Activated CD8-positive, alpha-beta T cell treated with anti-CD3 and anti-CD28 coated beads for 36 hours (primary cell): Measurements from ENCODE around the gene H2AZ2. TPM values are rescaled to one million over a fixed set of nuclear protein-coding genes. Genes with fewer than 3 reads are reported as not detected.
"Not testable (repeated sequence)": the region's sequence is repeated elsewhere in the genome, so short reads cannot be mapped to it uniquely, and the experiment has no call there.

Experiments used
- ATAC-seq: fragments of 200-7000 bp; cut with Tn5 transposase; one replicate; pipeline ENCODE4 v1.10.0; 2021; ENCODE audit warnings: mild to moderate bottlenecking, moderate library complexity
- CTCF ChIA-PET: fragments of 350-600 bp; sonication (Branson Sonifier 250); formaldehyde crosslinking; loops from one replicate; lab custom pipeline; 2021; ENCODE audit warnings: antibody characterized with exemption; lab: Charles Lee
- POLR2A ChIA-PET: fragments of 350-600 bp; sonication (Branson Sonifier 250); formaldehyde crosslinking; loops from one replicate; lab custom pipeline; 2021; ENCODE audit warnings: antibody characterized with exemption; lab: Charles Lee
- DNase-seq: peaks from one replicate; pipeline ENCODE4 v3.0.0-alpha.2; 2020
- H3K27ac Mint-ChIP-seq: one replicate; pipeline ENCODE4 v1.8.0; 2021; ENCODE audit warnings: mild to moderate bottlenecking, mixed read lengths
- H3K27me3 Mint-ChIP-seq: one replicate; pipeline ENCODE4 v1.8.0; 2021; ENCODE audit warnings: mixed read lengths
- H3K36me3 Mint-ChIP-seq: one replicate; pipeline ENCODE4 v1.8.0; 2021; ENCODE audit warnings: low read depth, mixed read lengths
- H3K4me1 Mint-ChIP-seq: one replicate; pipeline ENCODE4 v1.8.0; 2021; ENCODE audit warnings: low read depth, mixed read lengths
- H3K4me3 Mint-ChIP-seq: one replicate; pipeline ENCODE4 v1.8.0; 2021; ENCODE audit warnings: mild to moderate bottlenecking, moderate library complexity, mixed read lengths
- H3K9me3 Mint-ChIP-seq: one replicate; pipeline ENCODE4 v1.8.0; 2021; ENCODE audit warnings: mixed read lengths
- intact Hi-C: fragments of 100-400 bp; cut with micrococcal nuclease; formaldehyde crosslinking; loops from one replicate; pipeline ENCODE4 v1.10.0; 2022
- total RNA-seq, 2 experiments: library from RNA; stranded (reverse); gene quantifications; one replicate each; pipeline ENCODE4 v1.2.3, GENCODE V29; 2021
- TF ChIP-seq, protein P1 (sequence below): fragments of 200-600 bp; IDR thresholded peaks from one replicate; pipeline ENCODE4 v1.8.0; 2022; ENCODE audit warnings: antibody characterized with exemption, mild to moderate bottlenecking

The H2AZ2 gene
- total RNA-seq, 2 experiments from 2014 or later = 242 to 271 TPM

DNA sequence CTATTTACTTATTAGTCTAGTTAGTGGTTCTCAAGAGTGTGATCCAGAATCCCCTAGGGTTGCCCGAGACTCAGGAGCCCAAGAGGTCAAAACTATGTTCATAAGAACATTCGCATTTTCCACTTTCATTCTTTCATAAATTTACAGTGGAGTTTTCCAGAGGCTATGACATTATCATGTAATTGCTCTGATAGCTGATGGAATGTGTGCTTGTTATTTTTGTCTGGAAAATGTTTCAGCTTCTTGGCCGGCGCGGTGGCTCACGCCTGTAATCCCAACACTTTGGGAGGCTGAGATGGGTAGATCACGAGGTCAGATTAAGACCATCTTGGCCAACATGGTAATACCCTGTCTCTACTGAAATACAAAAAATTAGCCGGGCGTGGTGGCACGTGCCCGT, 27.4 kb upstream of the H2AZ2 start:
- DNase-seq = no peak
- H3K4me3 Mint-ChIP-seq = no peak overlapping the region
- peaks cover 10% of the 10 kb centered on the region for H3K4me1 Mint-ChIP-seq
- peaks cover 10% of the 10 kb centered on the region for H3K9me3 Mint-ChIP-seq
- no peaks in the 10 kb centered on the region for H3K27me3 Mint-ChIP-seq
- ChIA-PET POLR2A (interaction anchor here (3.1 kb wide), 1 partner anchor 10 kb away, joined by 24 read pairs; the partner anchor contains the start of gene PURB), CTCF (interaction anchor here (1.9 to 7.7 kb wide), 2 partner anchors 9 to 17 kb away, joined by 6 to 46 read pairs; no protein-coding TSS in a partner anchor)
- H3K36me3 Mint-ChIP-seq = peaks cover 17% of the 10 kb centered on the region
- H3K27ac Mint-ChIP-seq = no peak overlapping the region
- intact Hi-C loops = no loop called here
- TF ChIP-seq, protein P1, sequence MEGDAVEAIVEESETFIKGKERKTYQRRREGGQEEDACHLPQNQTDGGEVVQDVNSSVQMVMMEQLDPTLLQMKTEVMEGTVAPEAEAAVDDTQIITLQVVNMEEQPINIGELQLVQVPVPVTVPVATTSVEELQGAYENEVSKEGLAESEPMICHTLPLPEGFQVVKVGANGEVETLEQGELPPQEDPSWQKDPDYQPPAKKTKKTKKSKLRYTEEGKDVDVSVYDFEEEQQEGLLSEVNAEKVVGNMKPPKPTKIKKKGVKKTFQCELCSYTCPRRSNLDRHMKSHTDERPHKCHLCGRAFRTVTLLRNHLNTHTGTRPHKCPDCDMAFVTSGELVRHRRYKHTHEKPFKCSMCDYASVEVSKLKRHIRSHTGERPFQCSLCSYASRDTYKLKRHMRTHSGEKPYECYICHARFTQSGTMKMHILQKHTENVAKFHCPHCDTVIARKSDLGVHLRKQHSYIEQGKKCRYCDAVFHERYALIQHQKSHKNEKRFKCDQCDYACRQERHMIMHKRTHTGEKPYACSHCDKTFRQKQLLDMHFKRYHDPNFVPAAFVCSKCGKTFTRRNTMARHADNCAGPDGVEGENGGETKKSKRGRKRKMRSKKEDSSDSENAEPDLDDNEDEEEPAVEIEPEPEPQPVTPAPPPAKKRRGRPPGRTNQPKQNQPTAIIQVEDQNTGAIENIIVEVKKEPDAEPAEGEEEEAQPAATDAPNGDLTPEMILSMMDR = no peak
- ATAC-seq = no peak

- POLR2A ChIA-PET = interaction anchor here (1.0 to 3.1 kb wide), 2 partner anchors 12 to 20 kb away, joined by 4 to 24 read pairs; partner anchors contain the start of gene PURB
- H3K4me1 Mint-ChIP-seq = peaks cover 2% of the 10 kb centered on the region
- intact Hi-C loops = no loop called here
- no peak overlapping the region for H3K27ac Mint-ChIP-seq
- CTCF ChIA-PET = interaction anchor here (0.7 to 7.7 kb wide), 4 partner anchors 15 to 147 kb away, joined by 3 to 46 read pairs (median 4); no protein-coding TSS in a partner anchor
- ATAC-seq (no peak), DNase-seq (no peak)
- peaks cover 5% of the 10 kb centered on the region for H3K9me3 Mint-ChIP-seq
- H3K4me3 Mint-ChIP-seq = no peak overlapping the region
- TF ChIP-seq, protein P1 = no peak
- H3K27me3 Mint-ChIP-seq = no peaks in the 10 kb centered on the region
- H3K36me3 Mint-ChIP-seq = peaks cover 5% of the 10 kb centered on the region
Observed at GRCh38 chr7:44872787-44873186, 24.9 kb upstream of the H2AZ2 start.

- H3K9me3 Mint-ChIP-seq, DNase-seq, POLR2A ChIA-PET, H3K4me1 Mint-ChIP-seq, ATAC-seq, H3K27ac Mint-ChIP-seq, H3K4me3 Mint-ChIP-seq, H3K27me3 Mint-ChIP-seq, intact Hi-C loops, H3K36me3 Mint-ChIP-seq: not testable (repeated sequence)
- CTCF ChIA-PET = interaction anchor here (7.7 kb wide), 1 partner anchor 14 kb away, joined by 46 read pairs; no protein-coding TSS in a partner anchor
Observed at GRCh38 chr7:44871918-44872317, 24.0 kb upstream of the H2AZ2 start.

DNA sequence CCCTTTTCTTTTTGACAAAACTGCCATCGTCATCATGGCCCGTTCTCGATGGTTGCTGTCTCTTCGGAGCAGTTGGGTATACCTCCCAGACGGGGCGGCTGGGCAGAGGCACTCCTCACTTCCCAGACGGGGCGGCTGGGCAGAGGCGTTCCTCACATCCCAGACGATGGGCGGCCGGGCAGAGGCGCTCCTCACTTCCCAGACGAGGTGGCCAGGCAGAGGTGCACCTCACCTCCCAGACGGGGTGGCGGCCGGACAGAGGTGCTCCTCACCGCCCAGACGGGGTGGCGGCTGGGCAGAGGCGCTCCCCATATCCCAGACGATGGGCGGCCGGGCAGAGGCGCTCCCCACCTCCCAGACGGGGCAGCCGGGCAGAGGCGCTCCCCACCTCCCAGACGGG, 22.9 kb upstream of the H2AZ2 start:
- H3K36me3 Mint-ChIP-seq, DNase-seq, CTCF ChIA-PET, H3K4me3 Mint-ChIP-seq, H3K9me3 Mint-ChIP-seq, H3K4me1 Mint-ChIP-seq, POLR2A ChIA-PET, ATAC-seq, H3K27me3 Mint-ChIP-seq, intact Hi-C loops, H3K27ac Mint-ChIP-seq: not testable (repeated sequence)

DNA sequence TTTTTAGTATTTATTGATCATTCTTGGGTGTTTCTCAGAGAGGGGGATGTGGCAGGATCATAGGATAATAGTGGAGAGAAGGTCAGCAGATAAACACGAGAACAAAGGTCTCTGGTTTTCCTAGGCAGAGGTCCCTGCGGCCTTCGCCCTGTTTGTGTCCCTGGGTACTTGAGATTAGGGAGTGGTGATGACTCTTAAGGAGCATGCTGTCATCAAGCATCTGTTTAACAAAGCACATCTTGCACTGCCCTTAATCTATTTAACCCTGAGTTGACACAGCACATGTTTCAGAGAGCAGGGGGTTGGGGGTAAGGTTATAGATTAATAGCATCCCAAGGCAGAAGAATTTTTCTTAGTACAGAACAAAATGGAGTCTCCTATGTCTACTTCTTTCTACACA, 22.4 kb upstream of the H2AZ2 start:
- H3K4me1 Mint-ChIP-seq, H3K36me3 Mint-ChIP-seq, H3K27ac Mint-ChIP-seq, DNase-seq, H3K9me3 Mint-ChIP-seq, CTCF ChIA-PET, ATAC-seq, POLR2A ChIA-PET, H3K27me3 Mint-ChIP-seq, H3K4me3 Mint-ChIP-seq, intact Hi-C loops: not testable (repeated sequence)

DNA sequence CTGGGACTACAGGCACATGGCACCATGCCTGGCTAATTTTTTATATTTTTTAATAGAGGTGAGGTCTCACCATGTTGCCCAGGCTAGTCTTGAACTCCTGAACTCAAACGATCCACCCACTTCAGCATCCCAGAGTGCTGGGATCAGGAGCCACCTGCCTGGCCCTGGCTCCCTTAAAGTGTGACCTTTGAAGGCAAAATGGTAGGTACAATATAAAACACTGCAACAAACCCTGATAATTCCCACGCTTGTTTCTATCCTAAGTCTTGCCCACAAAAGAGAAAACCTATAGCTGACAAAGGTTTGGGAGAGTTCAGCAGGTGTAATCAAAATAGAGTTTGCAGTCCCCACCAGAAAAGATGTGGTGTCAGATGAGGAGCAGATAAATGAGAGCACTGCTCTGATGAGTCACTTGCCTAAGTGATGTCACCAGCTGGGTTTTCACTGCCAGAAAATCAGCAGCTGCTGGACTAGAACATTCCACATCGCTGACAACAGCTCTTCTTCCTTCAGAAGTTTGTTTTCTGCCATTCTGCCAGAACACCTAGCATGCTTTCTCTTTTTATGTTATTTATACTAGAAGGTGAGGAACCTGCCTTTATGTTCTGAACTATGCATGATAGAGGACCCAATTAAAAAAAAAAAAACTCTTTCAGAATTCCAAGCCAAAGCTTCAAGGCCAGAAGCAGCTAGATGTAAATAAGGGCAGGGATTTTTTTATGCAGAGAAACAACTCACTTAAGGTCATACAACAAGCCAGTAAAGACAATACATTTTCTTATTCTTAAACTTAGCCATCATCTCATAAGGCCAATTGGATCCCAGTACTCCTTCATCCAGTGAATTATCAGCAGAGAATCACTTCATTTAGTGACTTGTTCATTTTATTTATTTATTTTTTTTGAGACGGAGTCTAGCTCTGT, 19.4 kb upstream of the H2AZ2 start:
- peaks cover 3% of the 10 kb centered on the region for H3K9me3 Mint-ChIP-seq
- CTCF ChIA-PET = interaction anchor here (0.8 to 1.8 kb wide), 3 partner anchors 10 to 55 kb away, joined by 3 to 11 read pairs (median 4); no protein-coding TSS in a partner anchor
- ATAC-seq = peak; percentile 86

DNA sequence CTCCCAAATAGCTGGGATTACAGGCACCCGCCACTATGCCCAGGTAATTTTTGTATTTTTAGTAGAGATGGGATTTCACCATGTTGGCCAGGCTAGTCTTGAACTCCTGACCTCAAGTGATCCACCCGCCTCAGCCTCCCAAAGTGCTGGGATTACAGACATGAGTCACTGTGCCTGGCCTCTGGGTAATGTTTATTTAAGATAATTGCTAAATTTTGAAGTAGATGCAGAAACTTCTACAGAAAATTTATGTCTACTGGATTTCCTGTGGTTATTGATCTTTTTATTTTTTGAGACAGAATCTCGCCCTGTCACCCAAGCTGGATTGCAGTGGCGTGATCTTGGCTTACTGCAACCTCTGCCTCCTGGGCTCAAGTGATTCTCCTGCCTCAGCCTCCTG, 14.1 kb upstream of the H2AZ2 start:
- H3K9me3 Mint-ChIP-seq, intact Hi-C loops, H3K27ac Mint-ChIP-seq, H3K4me1 Mint-ChIP-seq, H3K4me3 Mint-ChIP-seq, DNase-seq, ATAC-seq, H3K36me3 Mint-ChIP-seq, CTCF ChIA-PET, H3K27me3 Mint-ChIP-seq: not testable (repeated sequence)
- POLR2A ChIA-PET = interaction anchor here (1.0 to 2.5 kb wide), 3 partner anchors 23 to 64 kb away, joined by 3 to 11 read pairs (median 3); partner anchors contain the start of gene PURB

More for the DNA sequence above, 19.4 kb upstream of the H2AZ2 start:
- peaks cover 6% of the 10 kb centered on the region for H3K4me1 Mint-ChIP-seq
- H3K36me3 Mint-ChIP-seq = no peaks in the 10 kb centered on the region
- POLR2A ChIA-PET = interaction anchor here (1.0 to 1.1 kb wide), 3 partner anchors 15 to 19 kb away, joined by 3 to 6 read pairs (median 5); no protein-coding TSS in a partner anchor
- TF ChIP-seq, protein P1 = no peak
- peak; percentile 44 for DNase-seq
- no peak overlapping the region for H3K4me3 Mint-ChIP-seq
- intact Hi-C loops = no loop called here
- peak overlapping the region; percentile 49 for H3K27ac Mint-ChIP-seq
- H3K27me3 Mint-ChIP-seq = peaks cover 3% of the 10 kb centered on the region
